Left cardiac atrium (tissue), 4 donors: Measurements from ENCODE around the gene PSG5. TPM values are rescaled to one million over a fixed set of nuclear protein-coding genes. Genes with fewer than 3 reads are reported as not detected.
"Not testable (repeated sequence)": the region's sequence is repeated elsewhere in the genome, so short reads cannot be mapped to it uniquely, and the experiment has no call there.

Experiments used
- ATAC-seq, 2 donors: fragments of 200-7000 bp; cut with Tn5 transposase; one replicate each; pipeline ENCODE4 v1.9.1; 2020; ENCODE audit warnings: mild to moderate bottlenecking in 2 of 2, moderate library complexity in 2 of 2
- DNase-seq: peaks from one replicate; pipeline ENCODE4 v3.0.0-alpha.2; 2020
- intact Hi-C, 2 donors: fragments of 100-400 bp; cut with DNase I; formaldehyde crosslinking; loops; one replicate each; pipeline versions ENCODE4 v1.14.1 to v1.15.1; 2022 to 2023
- total RNA-seq, 2 donors: library from RNA; stranded (reverse); fragmentation: NEBNext Ultra II Directional; extraction: Animal tissue kit (Norgen Biotek cat#: 25700); gene quantifications; one replicate each; pipeline ENCODE4 v1.2.1, GENCODE V29; 2021
- donor health status: DM: no; HTN: yes; CAD: no.
- donor health status: DM: no; HTN: yes; CAD: no; lungs with severe emphysema.
- donor health status: DM: yes; HTN: yes; CAD: no.
- donor health status: Dilated cardiomyopathy.

Gene PSG5
- total RNA-seq, 2 donors from 2014 or later = not detected

DNA sequence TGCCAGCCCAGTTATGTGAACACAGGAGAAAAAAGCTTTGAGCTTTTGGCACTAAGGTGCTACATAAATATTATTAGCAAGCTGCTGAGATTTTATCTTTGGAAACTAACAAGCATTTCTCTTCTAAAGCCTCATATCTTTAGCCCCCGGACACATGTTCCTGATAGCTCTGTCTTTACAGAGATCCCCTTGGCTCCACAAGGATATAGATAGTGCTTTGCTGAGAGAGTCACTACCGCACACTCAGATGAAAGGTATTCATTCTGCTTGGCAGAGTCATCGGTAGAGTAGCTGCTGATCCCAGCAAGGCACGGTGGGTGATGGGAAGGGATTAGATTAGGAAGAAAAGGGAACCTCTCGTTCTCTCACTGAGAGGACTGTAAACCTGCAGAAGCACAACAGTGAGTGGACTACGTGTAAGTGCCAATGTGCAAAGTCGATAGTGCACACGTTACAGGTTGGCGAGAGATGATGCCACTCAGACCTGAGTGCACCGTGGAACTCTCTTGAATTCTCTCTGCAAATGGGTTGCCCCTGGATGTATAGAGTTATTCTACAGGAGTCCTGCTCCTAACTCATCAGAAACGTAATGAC lies 65.8 kb downstream of the PSG5 start:
- intact Hi-C loops = not testable (repeated sequence)
- ATAC-seq = peak in 1 of 2 donors; percentile 76

DNA sequence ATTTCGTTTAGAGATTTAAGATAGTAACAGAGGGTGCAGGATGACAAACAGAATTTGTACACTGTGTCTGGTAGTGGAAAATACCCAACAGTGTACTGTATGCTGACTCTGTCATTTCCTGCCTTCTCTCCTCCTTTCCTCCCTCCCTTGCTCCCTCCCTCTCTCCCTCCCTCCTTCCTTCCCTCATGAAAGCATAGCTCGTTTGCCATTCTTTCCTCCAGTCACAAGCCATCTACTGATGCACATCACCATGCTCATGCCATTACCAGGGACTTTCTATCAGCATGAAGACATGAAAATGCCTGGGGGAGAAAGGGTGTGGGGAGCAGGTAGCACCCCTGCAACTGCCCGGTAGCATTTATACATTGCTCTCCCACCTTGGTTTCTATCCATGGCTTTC lies 66.8 kb downstream of the PSG5 start:
- DNase-seq, intact Hi-C loops, ATAC-seq: not testable (repeated sequence)

More for the DNA sequence above, 65.8 kb downstream of the PSG5 start:
- DNase-seq = not testable (repeated sequence)

Other genes with a start within 250 kb of the PSG5 start
- not detected for gene PSG7, start 249.3 kb downstream of the PSG5 start, total RNA-seq
- gene PSG11, start 160.1 kb downstream of the PSG5 start, total RNA-seq = not detected
- not detected for gene PSG2, start 103.8 kb downstream of the PSG5 start, total RNA-seq
- not detected for gene PSG4, start 19.1 kb upstream of the PSG5 start, total RNA-seq
- not detected for gene PSG9, start 83.0 kb upstream of the PSG5 start, total RNA-seq
- 1 to 10 TPM in 1 of 2 donors, under 1 TPM in 1; 0.27 to 1.1 TPM for gene CD177, start 167.2 kb upstream of the PSG5 start, total RNA-seq
- gene TEX101, start 228.4 kb upstream of the PSG5 start, total RNA-seq = not detected